OCI-LY7 (cell line): Measurements from ENCODE around the gene CRIM1.

ENCODE experiments used
- CTCF ChIP-seq: fragments of 200-600 bp; sonication (generic); conservative IDR thresholded peaks from 2 replicates; pipeline ENCODE4 v1.5.1; 2014; ENCODE audit warnings: mild to moderate bottlenecking, antibody characterized with exemption, low read length, moderate library complexity, mixed read lengths
- EZH2phosphoT487 ChIP-seq: fragments of 200-600 bp; sonication (generic); IDR thresholded peaks from 2 replicates; pipeline ENCODE4 v1.6.1; 2018; ENCODE audit warnings: low read depth, borderline replicate concordance, mild to moderate bottlenecking, mixed run types, antibody characterized with exemption, low read length, moderate library complexity, mixed read lengths

- no peak for TF ChIP-seq CTCF
- no peak for TF ChIP-seq EZH2phosphoT487
Measured at GRCh38 chr2:36425608-36426355, 70.2 kb downstream of the CRIM1 start.
